HEK293 (cell line): ENCODE measurements around the gene ARMC3.

Experiments
- CTCF ChIA-PET: fragments of 350-600 bp; formaldehyde crosslinking; extraction: SDS; loops from one replicate; lab custom pipeline; 2021; ENCODE audit warnings: antibody characterized with exemption; lab: Yijun Ruan, JAX
- POLR2A ChIA-PET: fragments of 300-600 bp; formaldehyde crosslinking; extraction: SDS; loops from one replicate; lab custom pipeline; 2020; ENCODE audit warnings: antibody characterized with exemption, inconsistent platforms; lab: Yijun Ruan, JAX
- H3K27ac ChIP-seq: fragments of 200-500 bp; sonication (Bioruptor generic); 2 replicates; pipeline ENCODE4 v1.5.1; 2014; ENCODE audit warnings: low read depth, low read length, control low read depth, inconsistent platforms; ENCODE audit errors: extremely low read depth
- H3K36me3 ChIP-seq, 2 experiments: fragments of 200-500 bp in 1 of 2; sonication (Bioruptor generic) in 1 of 2; 1 replicate in 1 of 2; 2 replicates in 1 of 2; pipeline ENCODE4 v1.5.1; 2014 to 2017; ENCODE audit warnings: inconsistent platforms in 2 of 2, low read length in 2 of 2; ENCODE audit not compliant: control insufficient read depth in 2 of 2, insufficient read depth in 1 of 2
- H3K4me1 ChIP-seq: fragments of 200-500 bp; sonication (Bioruptor generic); 2 replicates; pipeline ENCODE4 v1.5.1; 2014; ENCODE audit warnings: mild to moderate bottlenecking, low read length, inconsistent platforms; ENCODE audit not compliant: control insufficient read depth, insufficient read depth
- H3K4me3 ChIP-seq: 2 replicates; pipeline ENCODE4 v1.5.1; 2011; ENCODE audit warnings: low read depth, mild to moderate bottlenecking, control low read depth, low read length, moderate library complexity
- H3K9me3 ChIP-seq: fragments of 200-500 bp; sonication (Bioruptor generic); 2 replicates; pipeline ENCODE4 v1.5.1; 2014; ENCODE audit warnings: low read depth, low read length, inconsistent platforms; ENCODE audit not compliant: control insufficient read depth, insufficient read depth
- BCL11A ChIP-seq: fragments of 450-650 bp; formaldehyde crosslinking; IDR thresholded peaks from 2 replicates; pipeline ENCODE4 v1.5.1; 2016; ENCODE audit warnings: low read depth, missing biosample characterization, missing genetic modification characterization
- SP7 ChIP-seq: fragments of 450-650 bp; formaldehyde crosslinking; IDR thresholded peaks from 2 replicates; pipeline ENCODE4 v1.5.1; 2016; ENCODE audit warnings: missing biosample characterization, missing genetic modification characterization
- TCF7L2 ChIP-seq: IDR thresholded peaks from 2 replicates; pipeline ENCODE4 v1.6.1; 2011; ENCODE audit warnings: low read depth, mild to moderate bottlenecking, inconsistent platforms, low read length, moderate library complexity, borderline replicate concordance
- YY1 ChIP-seq: fragments of 450-650 bp; formaldehyde crosslinking; IDR thresholded peaks from 2 replicates; pipeline ENCODE4 v1.5.1; 2018; ENCODE audit warnings: missing biosample characterization, missing genetic modification characterization
- ZNF114 ChIP-seq: fragments of 450-650 bp; formaldehyde crosslinking; IDR thresholded peaks from 2 replicates; pipeline ENCODE4 v1.5.0; 2017; ENCODE audit warnings: missing biosample characterization, missing genetic modification characterization
- ZNF146 ChIP-seq: fragments of 450-650 bp; formaldehyde crosslinking; IDR thresholded peaks from 2 replicates; pipeline ENCODE4 v1.5.1; 2016; ENCODE audit warnings: missing biosample characterization, missing genetic modification characterization
- ZNF24 ChIP-seq: fragments of 450-650 bp; formaldehyde crosslinking; IDR thresholded peaks from 2 replicates; pipeline ENCODE4 v1.5.1; 2016; ENCODE audit warnings: missing biosample characterization, missing genetic modification characterization
- ZNF302 ChIP-seq: fragments of 450-650 bp; formaldehyde crosslinking; IDR thresholded peaks from 2 replicates; pipeline ENCODE4 v1.5.1; 2016; ENCODE audit warnings: missing biosample characterization, missing genetic modification characterization, low read depth
- ZNF311 ChIP-seq: fragments of 450-650 bp; formaldehyde crosslinking; IDR thresholded peaks from 2 replicates; pipeline ENCODE4 v1.5.1; 2017; ENCODE audit warnings: missing biosample characterization, missing genetic modification characterization, borderline replicate concordance
- ZNF423 ChIP-seq: fragments of 450-650 bp; formaldehyde crosslinking; IDR thresholded peaks from 2 replicates; pipeline ENCODE4 v1.5.1; 2016; ENCODE audit warnings: missing biosample characterization, missing genetic modification characterization
- ZNF433 ChIP-seq: fragments of 450-650 bp; formaldehyde crosslinking; IDR thresholded peaks from 2 replicates; pipeline ENCODE4 v1.5.1; 2016; ENCODE audit warnings: missing biosample characterization, missing genetic modification characterization, low read depth
- ZNF560 ChIP-seq: fragments of 450-650 bp; formaldehyde crosslinking; IDR thresholded peaks from 2 replicates; pipeline ENCODE4 v1.5.1; 2017; ENCODE audit warnings: missing biosample characterization, missing genetic modification characterization, borderline replicate concordance
- ZNF585B ChIP-seq: fragments of 450-650 bp; formaldehyde crosslinking; IDR thresholded peaks from 2 replicates; pipeline ENCODE4 v1.5.1; 2016; ENCODE audit warnings: missing biosample characterization, missing genetic modification characterization
- ZNF660 ChIP-seq: fragments of 450-650 bp; IDR thresholded peaks from 2 replicates; pipeline ENCODE4 v1.5.1; 2018; ENCODE audit warnings: missing biosample characterization, mild to moderate bottlenecking, missing genetic modification characterization
- ZNF830 ChIP-seq: fragments of 450-650 bp; IDR thresholded peaks from 2 replicates; pipeline ENCODE4 v1.5.0; 2018; ENCODE audit warnings: missing biosample characterization, missing genetic modification characterization, low read depth, mild to moderate bottlenecking, moderate library complexity
- ZNF837 ChIP-seq: fragments of 450-650 bp; formaldehyde crosslinking; IDR thresholded peaks from 2 replicates; pipeline ENCODE4 v1.5.1; 2016; ENCODE audit warnings: missing biosample characterization, missing genetic modification characterization
- TF ChIP-seq, protein P1 (sequence below): fragments of 450-650 bp; formaldehyde crosslinking; IDR thresholded peaks from 2 replicates; pipeline ENCODE4 v1.5.1; 2017; ENCODE audit warnings: missing biosample characterization, missing genetic modification characterization
- TF ChIP-seq, protein P2 (sequence below): fragments of 450-650 bp; formaldehyde crosslinking; IDR thresholded peaks from 2 replicates; pipeline ENCODE4 v1.5.1; 2017; ENCODE audit warnings: missing biosample characterization, mild to moderate bottlenecking, missing genetic modification characterization, moderate library complexity
- TF ChIP-seq, protein P3 (sequence below): fragments of 450-650 bp; formaldehyde crosslinking; IDR thresholded peaks from 2 replicates; pipeline ENCODE4 v1.5.1; 2016; ENCODE audit warnings: missing biosample characterization, missing genetic modification characterization
- TF ChIP-seq, protein P4 (sequence below): fragments of 450-650 bp; formaldehyde crosslinking; IDR thresholded peaks from 2 replicates; pipeline ENCODE4 v1.5.1; 2016; ENCODE audit warnings: missing biosample characterization, missing genetic modification characterization

Gene ARMC3

DNA sequence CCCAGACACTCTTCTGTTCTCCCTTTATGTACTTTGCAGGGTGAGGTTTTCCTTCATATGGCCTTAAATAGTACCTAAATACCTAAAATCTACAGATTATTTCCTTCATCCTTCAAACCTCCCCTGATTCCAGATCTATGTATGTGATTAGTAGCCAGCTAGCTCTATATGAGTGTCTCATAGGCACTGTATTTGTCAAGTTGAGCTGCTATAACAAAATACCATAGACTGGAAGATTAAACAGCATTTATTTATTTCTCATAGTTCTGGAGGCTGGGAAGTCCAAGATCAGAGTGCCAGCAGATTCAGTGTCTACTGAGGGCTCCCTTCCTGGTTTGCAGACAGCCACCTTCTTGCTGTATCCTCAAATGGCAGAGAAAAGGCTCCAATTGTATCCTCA lies 106.9 kb downstream of the ARMC3 start:
- no peak overlapping the region for H3K27ac ChIP-seq
- ChIA-PET POLR2A (no interaction called here), CTCF (interaction anchor here (0.9 to 1.1 kb wide), 2 partner anchors 9 to 38 kb away, joined by 3 read pairs; no protein-coding TSS in a partner anchor)
- no peaks in the 10 kb centered on the region for H3K36me3 ChIP-seq
- TF ChIP-seq ZNF830 (tag by site-specific recombination) (no peak), ZNF560 (tag by site-specific recombination) (no peak)
- no peaks in the 10 kb centered on the region for H3K4me1 ChIP-seq
- H3K4me3 ChIP-seq: no peak overlapping the region
- H3K9me3 ChIP-seq: no peaks in the 10 kb centered on the region

DNA sequence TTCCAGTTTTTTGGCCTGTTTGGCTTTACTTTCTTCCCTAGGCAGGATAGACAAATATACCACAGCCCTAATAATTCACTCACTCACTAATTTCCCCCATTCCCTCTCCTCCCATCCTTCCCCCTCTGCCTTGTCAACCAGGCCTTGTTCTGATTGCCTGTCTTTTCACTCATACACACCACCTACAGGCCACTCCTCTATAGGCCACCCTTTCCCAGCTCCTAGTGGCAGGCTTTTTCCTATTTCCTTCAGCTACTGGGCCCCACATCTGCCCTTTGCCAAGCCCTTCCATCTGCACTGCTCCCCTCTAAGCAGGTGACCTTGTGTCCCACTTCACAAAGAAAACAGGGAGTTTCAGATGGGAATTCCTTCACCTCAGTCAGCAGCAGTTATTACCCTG lies 107.7 kb downstream of the ARMC3 start:
- TF ChIP-seq, protein P1, sequence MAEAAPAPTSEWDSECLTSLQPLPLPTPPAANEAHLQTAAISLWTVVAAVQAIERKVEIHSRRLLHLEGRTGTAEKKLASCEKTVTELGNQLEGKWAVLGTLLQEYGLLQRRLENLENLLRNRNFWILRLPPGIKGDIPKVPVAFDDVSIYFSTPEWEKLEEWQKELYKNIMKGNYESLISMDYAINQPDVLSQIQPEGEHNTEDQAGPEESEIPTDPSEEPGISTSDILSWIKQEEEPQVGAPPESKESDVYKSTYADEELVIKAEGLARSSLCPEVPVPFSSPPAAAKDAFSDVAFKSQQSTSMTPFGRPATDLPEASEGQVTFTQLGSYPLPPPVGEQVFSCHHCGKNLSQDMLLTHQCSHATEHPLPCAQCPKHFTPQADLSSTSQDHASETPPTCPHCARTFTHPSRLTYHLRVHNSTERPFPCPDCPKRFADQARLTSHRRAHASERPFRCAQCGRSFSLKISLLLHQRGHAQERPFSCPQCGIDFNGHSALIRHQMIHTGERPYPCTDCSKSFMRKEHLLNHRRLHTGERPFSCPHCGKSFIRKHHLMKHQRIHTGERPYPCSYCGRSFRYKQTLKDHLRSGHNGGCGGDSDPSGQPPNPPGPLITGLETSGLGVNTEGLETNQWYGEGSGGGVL (tag by site-specific recombination): peak; percentile 32; the same call in 1 of the 2 replicates
- TF ChIP-seq SP7 (tag by site-specific recombination): no peak
- CTCF ChIA-PET: interaction anchor here (1.1 kb wide), 1 partner anchor 39 kb away, joined by 3 read pairs; no protein-coding TSS in a partner anchor
- no peaks in the 10 kb centered on the region for H3K4me1 ChIP-seq
- H3K4me3 ChIP-seq: no peak overlapping the region
- H3K27ac ChIP-seq: no peak overlapping the region
- H3K36me3 ChIP-seq: no peaks in the 10 kb centered on the region
- H3K9me3 ChIP-seq: no peaks in the 10 kb centered on the region
- POLR2A ChIA-PET: no interaction called here

DNA sequence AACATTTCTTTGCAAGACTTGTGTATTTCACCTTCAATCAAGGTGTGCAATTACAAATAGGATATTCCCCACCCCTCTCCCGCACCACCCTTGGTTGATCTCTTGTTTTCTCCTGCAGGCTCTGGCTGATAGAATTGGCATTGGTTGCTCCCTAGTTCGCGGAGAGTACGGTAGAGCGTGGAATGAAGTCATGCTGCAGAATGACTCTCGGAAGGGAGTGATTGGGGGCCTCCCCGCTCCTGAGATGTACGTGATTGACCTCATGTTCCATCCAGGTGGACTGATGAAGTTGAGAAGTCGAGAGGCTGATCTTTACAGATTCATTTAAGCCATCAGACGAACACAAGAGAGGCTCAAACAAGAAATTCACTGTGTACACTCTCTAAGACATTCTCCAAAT lies 109.3 kb downstream of the ARMC3 start:
- CTCF ChIA-PET: no interaction called here
- POLR2A ChIA-PET: no interaction called here

DNA sequence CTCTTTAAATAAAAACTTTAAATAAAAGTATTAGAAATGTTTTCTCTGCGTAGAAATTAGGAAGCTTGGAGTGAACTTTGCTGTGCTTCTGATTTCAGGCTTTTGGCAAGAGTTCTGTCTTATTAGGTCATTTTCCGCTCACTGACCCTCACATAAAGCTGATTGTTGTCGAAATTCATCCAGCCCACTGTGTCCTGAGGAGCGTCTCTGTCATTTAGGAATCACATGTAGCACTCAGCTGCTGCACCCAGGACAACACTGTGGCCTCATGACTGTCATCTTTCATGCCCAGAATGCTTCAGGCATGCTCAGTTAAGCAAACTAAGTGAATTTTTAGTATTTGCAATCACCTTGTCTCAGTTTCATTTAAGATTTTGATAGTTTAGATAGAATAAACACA lies 109.7 kb downstream of the ARMC3 start:
- Histone ChIP-seq H3K9me3 (no peaks in the 10 kb centered on the region), H3K4me1 (no peaks in the 10 kb centered on the region), H3K36me3 (no peaks in the 10 kb centered on the region), H3K27ac (no peak overlapping the region), H3K4me3 (no peak overlapping the region)
- TF ChIP-seq, protein P2, sequence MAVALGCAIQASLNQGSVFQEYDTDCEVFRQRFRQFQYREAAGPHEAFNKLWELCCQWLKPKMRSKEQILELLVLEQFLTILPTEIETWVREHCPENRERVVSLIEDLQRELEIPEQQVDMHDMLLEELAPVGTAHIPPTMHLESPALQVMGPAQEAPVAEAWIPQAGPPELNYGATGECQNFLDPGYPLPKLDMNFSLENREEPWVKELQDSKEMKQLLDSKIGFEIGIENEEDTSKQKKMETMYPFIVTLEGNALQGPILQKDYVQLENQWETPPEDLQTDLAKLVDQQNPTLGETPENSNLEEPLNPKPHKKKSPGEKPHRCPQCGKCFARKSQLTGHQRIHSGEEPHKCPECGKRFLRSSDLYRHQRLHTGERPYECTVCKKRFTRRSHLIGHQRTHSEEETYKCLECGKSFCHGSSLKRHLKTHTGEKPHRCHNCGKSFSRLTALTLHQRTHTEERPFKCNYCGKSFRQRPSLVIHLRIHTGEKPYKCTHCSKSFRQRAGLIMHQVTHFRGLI (tag by site-specific recombination): no peak
- no peak for TF ChIP-seq ZNF302 (tag by site-specific recombination)
- no peak for TF ChIP-seq ZNF433 (tag by site-specific recombination)
- no peak for TF ChIP-seq YY1 (tag by site-specific recombination)
- ChIA-PET CTCF (no interaction called here), POLR2A (no interaction called here)

More for the DNA sequence above, 109.3 kb downstream of the ARMC3 start:
- no peak overlapping the region for H3K4me3 ChIP-seq
- no peak for TF ChIP-seq ZNF837
- H3K27ac ChIP-seq: no peak overlapping the region
- H3K9me3 ChIP-seq: no peaks in the 10 kb centered on the region
- no peaks in the 10 kb centered on the region for H3K36me3 ChIP-seq
- no peaks in the 10 kb centered on the region for H3K4me1 ChIP-seq

DNA sequence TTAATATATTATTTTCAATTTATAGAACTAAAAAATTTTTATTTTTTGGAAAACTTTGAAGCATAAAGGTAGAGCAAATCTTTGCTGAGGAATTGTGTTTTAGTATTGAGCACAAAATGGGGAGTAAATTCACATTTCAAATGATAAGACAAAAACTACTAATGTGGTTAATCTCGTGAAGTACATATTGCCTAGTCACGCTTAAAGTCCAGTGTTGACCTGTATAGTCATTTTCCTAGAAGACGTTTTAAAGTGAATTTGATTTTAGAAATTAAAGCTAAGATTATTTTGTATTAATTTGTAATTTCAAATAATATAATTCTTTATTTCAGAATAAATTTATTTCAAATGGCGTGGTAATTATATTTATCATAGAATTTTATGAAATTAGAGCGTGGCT lies 110.3 kb downstream of the ARMC3 start:
- no peak for TF ChIP-seq ZNF114
- TF ChIP-seq ZNF660: no peak
- TF ChIP-seq ZNF146 (tag by site-specific recombination): no peak
- no peak for TF ChIP-seq TCF7L2
- TF ChIP-seq, protein P3, sequence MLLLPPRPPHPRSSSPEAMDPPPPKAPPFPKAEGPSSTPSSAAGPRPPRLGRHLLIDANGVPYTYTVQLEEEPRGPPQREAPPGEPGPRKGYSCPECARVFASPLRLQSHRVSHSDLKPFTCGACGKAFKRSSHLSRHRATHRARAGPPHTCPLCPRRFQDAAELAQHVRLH: no peak
- no peak for TF ChIP-seq ZNF24 (tag by site-specific recombination)
- no peak for TF ChIP-seq BCL11A (tag by site-specific recombination)
- TF ChIP-seq ZNF585B (tag by site-specific recombination): no peak
- TF ChIP-seq, protein P4, sequence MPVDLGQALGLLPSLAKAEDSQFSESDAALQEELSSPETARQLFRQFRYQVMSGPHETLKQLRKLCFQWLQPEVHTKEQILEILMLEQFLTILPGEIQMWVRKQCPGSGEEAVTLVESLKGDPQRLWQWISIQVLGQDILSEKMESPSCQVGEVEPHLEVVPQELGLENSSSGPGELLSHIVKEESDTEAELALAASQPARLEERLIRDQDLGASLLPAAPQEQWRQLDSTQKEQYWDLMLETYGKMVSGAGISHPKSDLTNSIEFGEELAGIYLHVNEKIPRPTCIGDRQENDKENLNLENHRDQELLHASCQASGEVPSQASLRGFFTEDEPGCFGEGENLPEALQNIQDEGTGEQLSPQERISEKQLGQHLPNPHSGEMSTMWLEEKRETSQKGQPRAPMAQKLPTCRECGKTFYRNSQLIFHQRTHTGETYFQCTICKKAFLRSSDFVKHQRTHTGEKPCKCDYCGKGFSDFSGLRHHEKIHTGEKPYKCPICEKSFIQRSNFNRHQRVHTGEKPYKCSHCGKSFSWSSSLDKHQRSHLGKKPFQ (tag by site-specific recombination): no peak
- TF ChIP-seq ZNF423: no peak
- TF ChIP-seq ZNF311 (tag by site-specific recombination): no peak
- H3K27ac ChIP-seq: no peak overlapping the region
- no peaks in the 10 kb centered on the region for H3K36me3 ChIP-seq
- H3K4me3 ChIP-seq: no peak overlapping the region
- H3K4me1 ChIP-seq: no peaks in the 10 kb centered on the region
- ChIA-PET CTCF (interaction anchor here (0.6 to 0.9 kb wide), 2 partner anchors 9 to 25 kb away, joined by 3 read pairs; no protein-coding TSS in a partner anchor), POLR2A (no interaction called here)
- no peaks in the 10 kb centered on the region for H3K9me3 ChIP-seq
